GM19468 (cell line): ENCODE results near the gene CAV1.

ENCODE experiments used
- ATAC-seq: cut with Tn5 transposase; IDR thresholded peaks from one replicate; pipeline ENCODE4 v1.9.1; 2021; ENCODE audit warnings: mild to moderate bottlenecking, moderate library complexity, moderate number of reproducible peaks; ENCODE audit not compliant: unreplicated experiment; ENCODE audit errors: extremely low read depth

CAV1 gene

GRCh38 chr7:116552602-116553001 lies 27.8 kb downstream of the CAV1 start:
- no peak for ATAC-seq

GRCh38 chr7:116553168-116553964 lies 28.5 kb downstream of the CAV1 start:
- ATAC-seq: no peak

- ATAC-seq: no peak
Observed at GRCh38 chr7:116554436-116554835, 29.6 kb downstream of the CAV1 start.

- no peak for ATAC-seq
Observed at GRCh38 chr7:116554911-116555310, 30.1 kb downstream of the CAV1 start.

- ATAC-seq: no peak
Observed at GRCh38 chr7:116557066-116557585, 32.3 kb downstream of the CAV1 start.

GRCh38 chr7:116557901-116558300 lies 33.1 kb downstream of the CAV1 start:
- no peak for ATAC-seq

GRCh38 chr7:116560021-116560970 lies 35.5 kb downstream of the CAV1 start:
- no peak for ATAC-seq

GRCh38 chr7:116561697-116562483 lies 37.1 kb downstream of the CAV1 start:
- no peak for ATAC-seq

GRCh38 chr7:116562529-116563121 lies 37.8 kb downstream of the CAV1 start:
- no peak for ATAC-seq

GRCh38 chr7:116565981-116566380 lies 41.1 kb downstream of the CAV1 start:
- no peak for ATAC-seq

- no peak for ATAC-seq
Observed at GRCh38 chr7:116566666-116567065, 41.8 kb downstream of the CAV1 start.

- no peak for ATAC-seq
Observed at GRCh38 chr7:116569737-116570136, 44.9 kb downstream of the CAV1 start.

GRCh38 chr7:116570306-116570705 lies 45.5 kb downstream of the CAV1 start:
- ATAC-seq: no peak

- no peak for ATAC-seq
Observed at GRCh38 chr7:116571037-116571436, 46.2 kb downstream of the CAV1 start.

GRCh38 chr7:116571552-116571951 lies 46.7 kb downstream of the CAV1 start:
- ATAC-seq: no peak

- no peak for ATAC-seq
Observed at GRCh38 chr7:116572036-116572435, 47.2 kb downstream of the CAV1 start.

- ATAC-seq: no peak
Observed at GRCh38 chr7:116573541-116573940, 48.7 kb downstream of the CAV1 start.

GRCh38 chr7:116574025-116574822 lies 49.4 kb downstream of the CAV1 start:
- peak; percentile 8 for ATAC-seq

GRCh38 chr7:116575853-116576252 lies 51.0 kb downstream of the CAV1 start:
- ATAC-seq: no peak
